ENCODE measurements around the gene PTPN4. TPM values are rescaled to one million over a fixed set of nuclear protein-coding genes. Genes with fewer than 3 reads are reported as not detected.

The PTPN4 gene
- total and polyA plus RNA-seq, 2 donors (not counting 3 experiments of a cell fraction or from before 2014, with no cell fraction given), result 6.8 to 29.6 TPM

DNA sequence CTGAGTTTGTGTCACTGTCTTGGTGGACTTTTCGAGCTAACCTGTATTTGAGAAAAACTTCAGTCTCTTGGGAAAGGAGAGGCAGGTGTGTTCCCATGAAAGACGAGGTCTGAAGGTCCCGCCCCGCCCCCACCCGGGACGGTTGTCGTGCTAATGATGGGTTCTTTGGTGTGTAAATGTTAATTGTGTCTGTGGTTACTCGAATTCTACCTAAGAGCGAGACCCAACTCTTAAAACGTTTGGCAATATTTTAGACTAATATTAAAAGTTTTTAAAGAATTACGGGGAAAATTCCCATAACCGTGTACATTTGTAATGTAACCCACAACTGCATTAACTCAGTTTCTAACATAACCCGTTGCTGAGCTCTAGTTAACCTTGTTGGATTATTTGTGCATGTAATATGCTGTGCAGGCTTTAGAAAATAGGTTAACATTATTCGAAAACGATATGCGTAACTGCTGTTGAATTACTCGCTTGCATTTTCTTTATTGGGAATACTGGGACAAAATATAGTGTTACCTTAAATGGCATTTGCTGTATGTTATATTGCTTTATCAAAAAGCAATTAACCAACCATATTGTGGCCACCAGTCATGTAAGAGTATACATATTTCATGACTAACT is 254.0 kb downstream of the PTPN4 start:
- Histone ChIP-seq H3K4me2 (ENCODE audit: insufficient read depth, low read length) (peak overlapping the region; percentile 98), H3K27ac (ENCODE audit: insufficient read depth, low read depth, low read length) (no peak overlapping the region), H3K9me3 (replicated peaks; ENCODE audit: control insufficient read depth, insufficient read depth, low read length) (no peaks in the 10 kb centered on the region), H3K4me3 (replicated peaks in 1 of 3; ENCODE audit: insufficient read depth in 1 of 3, low read depth in 1 of 3, low read length in 3 of 3) (peak overlapping the region; percentile 35 to 88 (median 46)), H3K36me3 (ENCODE audit: control insufficient read depth in 2 of 2, extremely low read depth in 1 of 2, insufficient read depth in 2 of 2, low read length in 2 of 2) (no peaks in the 10 kb centered on the region), H3K9me1 (replicated peaks; ENCODE audit: control insufficient read depth, extremely low read depth, insufficient read depth, low read length) (no peaks in the 10 kb centered on the region), H3K79me2 (ENCODE audit: control insufficient read depth, insufficient read depth, low read length) (no peaks in the 10 kb centered on the region), H4K20me1 (replicated peaks; ENCODE audit: control insufficient read depth, extremely low read depth, insufficient read depth, low read length) (no peaks in the 10 kb centered on the region), H3K9ac (replicated peaks; ENCODE audit: extremely low read depth, insufficient read depth, low read length) (peak overlapping the region; percentile 73), H3K4me1 (ENCODE audit: control insufficient read depth, extremely low read depth, insufficient read depth, low read length) (peaks cover 24% of the 10 kb centered on the region), H3K27me3 (ENCODE audit: control insufficient read depth in 2 of 2, insufficient read depth in 2 of 2, low read length in 2 of 2) (no peaks in the 10 kb centered on the region), H2AFZ (ENCODE audit: low read depth, low read length) (peak overlapping the region; percentile 94)
- TF ChIP-seq POLR2AphosphoS5 (IDR thresholded peaks at IDR 0.05; ENCODE audit: insufficient read depth, low read depth, low read length), result no peak
- no peak for TF ChIP-seq POLR2A (IDR thresholded peaks at IDR 0.05; ENCODE audit: low read depth, low read length)
- TF ChIP-seq, protein P1, sequence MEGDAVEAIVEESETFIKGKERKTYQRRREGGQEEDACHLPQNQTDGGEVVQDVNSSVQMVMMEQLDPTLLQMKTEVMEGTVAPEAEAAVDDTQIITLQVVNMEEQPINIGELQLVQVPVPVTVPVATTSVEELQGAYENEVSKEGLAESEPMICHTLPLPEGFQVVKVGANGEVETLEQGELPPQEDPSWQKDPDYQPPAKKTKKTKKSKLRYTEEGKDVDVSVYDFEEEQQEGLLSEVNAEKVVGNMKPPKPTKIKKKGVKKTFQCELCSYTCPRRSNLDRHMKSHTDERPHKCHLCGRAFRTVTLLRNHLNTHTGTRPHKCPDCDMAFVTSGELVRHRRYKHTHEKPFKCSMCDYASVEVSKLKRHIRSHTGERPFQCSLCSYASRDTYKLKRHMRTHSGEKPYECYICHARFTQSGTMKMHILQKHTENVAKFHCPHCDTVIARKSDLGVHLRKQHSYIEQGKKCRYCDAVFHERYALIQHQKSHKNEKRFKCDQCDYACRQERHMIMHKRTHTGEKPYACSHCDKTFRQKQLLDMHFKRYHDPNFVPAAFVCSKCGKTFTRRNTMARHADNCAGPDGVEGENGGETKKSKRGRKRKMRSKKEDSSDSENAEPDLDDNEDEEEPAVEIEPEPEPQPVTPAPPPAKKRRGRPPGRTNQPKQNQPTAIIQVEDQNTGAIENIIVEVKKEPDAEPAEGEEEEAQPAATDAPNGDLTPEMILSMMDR (IDR thresholded peaks at IDR 0.05; ENCODE audit: extremely low read depth in 1 of 2, insufficient read depth in 1 of 2, low read depth in 1 of 2, low read length in 2 of 2), result no peak
- TF ChIP-seq, protein P2, sequence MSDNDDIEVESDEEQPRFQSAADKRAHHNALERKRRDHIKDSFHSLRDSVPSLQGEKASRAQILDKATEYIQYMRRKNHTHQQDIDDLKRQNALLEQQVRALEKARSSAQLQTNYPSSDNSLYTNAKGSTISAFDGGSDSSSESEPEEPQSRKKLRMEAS (IDR thresholded peaks at IDR 0.05; ENCODE audit: insufficient read depth, insufficient read length), result no peak
- TF ChIP-seq EZH2 (IDR thresholded peaks at IDR 0.05; ENCODE audit: borderline replicate concordance, low read depth, low read length, severe bottlenecking), result no peak
- TF ChIP-seq GATA2 (IDR thresholded peaks at IDR 0.05; ENCODE audit: insufficient read depth, insufficient read length, low read depth, low read length), result no peak
- TF ChIP-seq JUN (IDR thresholded peaks at IDR 0.05; ENCODE audit: borderline replicate concordance, insufficient read depth, insufficient read length, low read depth), result no peak
- no peak for TF ChIP-seq FOS (IDR thresholded peaks at IDR 0.05; ENCODE audit: borderline replicate concordance, insufficient read depth, low read length)
- ChIA-PET CTCF (interaction anchor here (1.0 to 1.9 kb wide), 5 partner anchors 16 to 335 kb away, joined by 3 to 11 read pairs (median 4); partner anchors contain the start of gene TMEM177), POLR2A (no interaction called here)
- intact Hi-C loops (cut with micrococcal nuclease) (loop anchor here (2.0 to 10.0 kb wide), 6 partner anchors 95 to 311 kb away; partner anchors contain the start of gene PTPN4), dilution Hi-C loops (cut with MboI; ENCODE audit: extremely low pct_ligation_motif_present, low sequenced_read_pairs) (no loop called here)
- peak; percentile 44 for DNase-seq (ENCODE audit: low read depth, low spot score)
- TSS peak; percentile 52 for BruUV-seq (replicated peaks)
- FAIRE-seq, result peak; percentile 46
